ENCODE data around the gene PPP2R2C. TPM values are rescaled to one million over a fixed set of nuclear protein-coding genes. Genes with fewer than 3 reads are reported as not detected.

Gene PPP2R2C
- polyA plus RNA-seq, 1 experiment: 0.06 TPM

GRCh38 chr4:6475492-6476020 lies 3.1 kb upstream of the PPP2R2C start:
- peaks cover 15% of the 10 kb centered on the region for H3K27me3 ChIP-seq (ENCODE audit: control insufficient read depth, insufficient read depth, low read length)
- ChIA-PET POLR2A (no interaction called here), CTCF (no interaction called here)
- no peak for DNase-seq (ENCODE audit: low read depth)
- no peak overlapping the region for H3K4me3 ChIP-seq (ENCODE audit: low read depth, low read length)
- H3K36me3 ChIP-seq (ENCODE audit: control insufficient read depth, insufficient read depth, low read length): no peaks in the 10 kb centered on the region
- TF ChIP-seq CTCF (IDR thresholded peaks at IDR 0.05; ENCODE audit: insufficient read depth, low read depth, low read length): no peak

GRCh38 chr4:6474705-6475457 lies 2.5 kb upstream of the PPP2R2C start:
- Histone ChIP-seq H3K36me3 (ENCODE audit: control insufficient read depth, insufficient read depth, low read length) (no peaks in the 10 kb centered on the region), H3K4me3 (ENCODE audit: low read depth, low read length) (no peak overlapping the region), H3K27me3 (ENCODE audit: control insufficient read depth, insufficient read depth, low read length) (peaks cover 15% of the 10 kb centered on the region)
- ChIA-PET CTCF (no interaction called here), POLR2A (no interaction called here)
- TF ChIP-seq CTCF (IDR thresholded peaks at IDR 0.05; ENCODE audit: insufficient read depth, low read depth, low read length): no peak
- no peak for DNase-seq (ENCODE audit: low read depth)

- Histone ChIP-seq H3K27me3 (ENCODE audit: control insufficient read depth, insufficient read depth, low read length) (peaks cover 18% of the 10 kb centered on the region), H3K36me3 (ENCODE audit: control insufficient read depth, insufficient read depth, low read length) (no peaks in the 10 kb centered on the region), H3K4me3 (ENCODE audit: low read depth, low read length) (no peak overlapping the region)
- ChIA-PET CTCF (no interaction called here), POLR2A (no interaction called here)
- TF ChIP-seq CTCF (IDR thresholded peaks at IDR 0.05; ENCODE audit: insufficient read depth, low read depth, low read length): peak; percentile 31
- DNase-seq (ENCODE audit: low read depth): no peak
Observed at GRCh38 chr4:6474053-6474568, 1.7 kb upstream of the PPP2R2C start.

- POLR2A ChIA-PET: no interaction called here
- H3K36me3 ChIP-seq (ENCODE audit: control insufficient read depth, insufficient read depth, low read length): no peaks in the 10 kb centered on the region
- H3K27me3 ChIP-seq (ENCODE audit: control insufficient read depth, insufficient read depth, low read length): peaks cover 19% of the 10 kb centered on the region
- no peak overlapping the region for H3K4me3 ChIP-seq (ENCODE audit: low read depth, low read length)
- CTCF ChIA-PET: no interaction called here
- no peak for DNase-seq (ENCODE audit: low read depth)
- no peak for TF ChIP-seq CTCF (IDR thresholded peaks at IDR 0.05; ENCODE audit: insufficient read depth, low read depth, low read length)
Observed at GRCh38 chr4:6473264-6474052, 1.0 kb upstream of the PPP2R2C start.

GRCh38 chr4:6472008-6472386 lies 417 bp downstream of the PPP2R2C start:
- Histone ChIP-seq H3K4me3 (ENCODE audit: low read depth, low read length) (no peak overlapping the region), H3K36me3 (ENCODE audit: control insufficient read depth, insufficient read depth, low read length) (no peaks in the 10 kb centered on the region), H3K27me3 (ENCODE audit: control insufficient read depth, insufficient read depth, low read length) (peaks cover 19% of the 10 kb centered on the region)
- DNase-seq (ENCODE audit: low read depth): no peak
- CTCF ChIA-PET: no interaction called here
- TF ChIP-seq CTCF (IDR thresholded peaks at IDR 0.05; ENCODE audit: insufficient read depth, low read depth, low read length): no peak
- POLR2A ChIA-PET: no interaction called here
